HG02852 (cell line): ENCODE results near the gene ADIRF.

ENCODE experiments used
- ATAC-seq: cut with Tn5 transposase; IDR thresholded peaks from one replicate; pipeline ENCODE4 v1.9.1; 2021; ENCODE audit warnings: mild to moderate bottlenecking, moderate library complexity; ENCODE audit not compliant: unreplicated experiment

Gene ADIRF

DNA sequence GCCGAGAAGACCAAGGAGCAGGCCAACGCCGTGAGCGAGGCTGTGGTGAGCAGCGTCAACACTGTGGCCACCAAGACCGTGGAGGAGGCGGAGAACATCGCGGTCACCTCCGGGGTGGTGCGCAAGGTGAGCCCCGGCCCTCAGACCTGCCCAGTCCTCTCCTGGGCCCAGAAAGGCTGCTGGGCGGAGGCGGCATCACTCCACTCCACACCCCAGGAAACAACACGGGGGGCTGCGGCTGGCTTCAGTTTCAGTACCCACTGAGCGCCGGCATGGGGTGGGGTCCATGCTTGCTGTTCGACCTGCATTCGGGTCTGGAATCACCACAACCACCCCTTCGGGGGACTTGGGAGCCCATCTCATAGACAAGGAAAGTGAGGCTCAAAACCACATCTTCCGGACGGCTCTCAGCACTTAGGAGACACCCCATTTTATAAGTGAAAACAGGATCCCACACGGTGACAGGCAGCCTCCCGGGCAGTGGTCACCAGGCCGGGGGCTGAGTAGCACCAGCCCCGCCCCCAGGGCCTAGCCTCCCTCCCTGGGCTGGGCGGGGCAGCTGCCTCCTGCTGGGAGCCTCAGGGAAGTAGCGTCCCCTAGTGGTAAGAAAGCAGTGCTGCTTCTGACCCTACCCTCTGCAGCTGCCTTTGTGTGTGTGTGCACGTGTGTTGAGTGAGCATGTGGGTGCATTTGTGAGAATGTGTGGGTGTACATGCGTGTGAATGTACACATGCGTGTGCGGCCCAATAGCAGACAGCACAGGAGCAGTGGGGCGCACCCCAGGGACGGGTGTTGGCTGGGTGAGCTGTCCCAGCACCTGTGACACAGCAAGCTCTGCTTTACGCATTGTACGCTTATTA, 8.0 kb upstream of the ADIRF start:
- peak; percentile 72 for ATAC-seq

DNA sequence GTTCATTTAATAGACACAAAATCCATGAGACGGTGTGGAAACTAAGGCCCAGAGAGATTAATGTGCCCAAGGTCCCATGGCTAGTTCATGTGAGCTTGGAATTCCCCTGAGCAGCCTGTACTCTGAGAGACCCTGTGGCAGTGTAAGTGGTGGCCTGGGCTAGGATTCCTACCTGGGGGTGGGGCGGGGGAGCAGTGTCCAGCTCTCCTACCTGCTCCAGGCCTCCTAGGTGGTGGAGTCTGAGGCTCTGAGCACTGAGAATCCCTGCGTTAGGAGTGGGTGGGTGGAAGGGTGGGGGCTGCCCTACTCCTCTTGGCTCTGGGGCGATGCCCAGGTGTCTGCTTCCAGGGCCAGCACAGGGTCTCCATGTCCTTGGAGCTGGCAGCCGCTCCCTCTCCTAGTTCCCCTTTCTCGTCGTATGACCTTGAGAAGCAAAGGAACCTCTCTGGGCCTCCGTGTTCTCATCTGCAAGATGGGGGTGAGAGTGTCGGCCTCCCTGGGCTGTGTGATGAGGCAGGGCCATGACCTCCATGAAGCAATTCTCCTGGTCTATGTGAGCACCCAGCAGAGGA, 7.3 kb upstream of the ADIRF start:
- ATAC-seq = no peak

DNA sequence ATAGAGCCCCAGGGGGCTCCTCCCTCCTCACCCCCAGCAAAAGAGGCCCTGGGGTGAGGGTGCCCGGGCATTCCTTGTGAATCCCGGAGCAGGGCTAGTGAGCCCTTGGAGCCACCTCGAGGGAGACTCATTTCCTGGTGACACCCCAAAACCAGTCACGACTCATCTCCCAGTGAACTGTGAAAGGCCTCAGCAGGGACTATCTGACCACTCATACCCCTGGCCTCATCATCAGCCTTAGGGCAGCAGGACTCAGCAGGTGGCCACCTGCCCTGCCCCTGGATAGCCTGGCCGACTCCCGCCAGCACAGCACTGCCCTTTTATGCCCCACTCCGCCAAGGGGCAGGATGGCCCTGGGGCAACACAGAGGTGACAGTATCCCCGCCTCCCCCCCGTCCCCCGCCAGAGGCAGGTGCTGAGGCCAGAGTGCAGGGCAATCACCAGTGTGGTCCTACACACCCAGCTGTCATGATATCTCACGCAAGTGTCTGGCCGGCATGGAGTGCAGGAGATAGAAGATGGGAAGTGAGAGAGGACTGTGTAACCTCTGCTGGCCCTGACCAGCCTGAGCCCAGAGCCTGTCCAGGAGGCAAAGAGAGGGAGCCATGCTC, 6.7 kb upstream of the ADIRF start:
- ATAC-seq = no peak

DNA sequence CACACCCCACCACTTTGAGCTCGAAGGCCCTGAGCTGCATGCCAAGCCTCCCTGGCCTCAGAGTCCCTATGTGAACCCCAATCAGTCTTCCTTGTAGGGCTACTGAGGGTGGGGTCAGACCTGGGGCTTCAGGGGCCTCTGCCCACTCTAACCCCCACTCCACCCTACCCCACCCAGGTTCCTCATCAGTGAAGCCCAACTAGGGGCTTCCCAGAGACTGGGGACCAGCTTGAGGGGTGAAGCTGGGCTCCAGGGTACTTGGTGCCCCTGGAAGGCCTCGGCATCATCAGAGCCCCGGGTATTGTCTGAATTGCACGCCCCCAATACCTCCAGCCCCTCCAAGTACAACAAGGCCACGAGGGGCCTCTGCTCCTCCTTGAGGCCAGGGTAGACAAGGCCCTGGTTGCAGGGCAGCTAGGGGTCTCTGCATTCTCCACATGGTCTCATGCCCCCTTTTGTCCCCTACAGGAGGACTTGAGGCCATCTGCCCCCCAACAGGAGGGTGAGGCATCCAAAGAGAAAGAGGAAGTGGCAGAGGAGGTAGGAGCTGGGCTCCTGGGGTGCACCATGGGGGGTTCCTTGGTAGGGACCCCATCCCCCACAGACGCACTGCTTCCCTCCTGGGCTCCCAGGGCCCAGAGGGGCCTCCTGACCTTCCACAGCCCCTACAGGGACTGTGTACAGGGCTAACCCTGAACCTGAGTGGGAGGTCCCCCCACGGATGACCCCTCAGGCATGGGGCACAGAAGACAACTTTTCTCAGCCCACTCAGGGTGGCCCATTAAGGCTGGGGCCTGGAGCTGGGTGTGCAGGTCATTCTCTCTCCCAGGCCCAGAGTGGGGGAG, 5.9 kb upstream of the ADIRF start:
- no peak for ATAC-seq

- ATAC-seq = no peak
Observed at GRCh38 chr10:86962981-86963310, 5.3 kb upstream of the ADIRF start.

DNA sequence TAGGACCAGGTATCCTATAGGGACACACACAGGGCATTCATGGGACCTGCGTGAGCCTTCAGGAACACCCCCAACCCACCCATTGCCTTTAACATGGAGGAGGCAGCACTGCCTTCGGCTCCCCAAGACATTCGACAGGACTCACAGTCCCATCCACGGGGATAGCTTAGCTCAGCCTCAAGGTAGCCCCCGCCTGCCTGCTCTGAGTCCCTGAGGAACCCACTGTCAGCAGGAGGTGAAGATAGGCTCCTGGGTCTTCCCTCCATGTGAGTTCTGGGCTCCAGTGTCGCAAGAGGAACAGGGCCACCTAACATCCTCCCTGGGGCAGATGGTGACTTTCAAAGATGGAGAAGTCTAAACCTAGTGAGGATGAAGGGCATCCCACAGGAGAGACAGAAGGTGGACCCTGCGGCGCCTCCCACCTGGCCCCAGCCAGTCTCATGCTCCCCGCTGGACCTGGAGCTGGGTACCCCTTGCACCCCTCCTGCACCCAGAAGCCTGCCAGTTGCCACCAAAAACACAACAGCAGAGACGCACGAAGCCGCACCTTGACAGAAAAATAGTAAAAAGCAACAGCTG, 4.9 kb upstream of the ADIRF start:
- ATAC-seq = no peak

GRCh38 chr10:86964061-86964846, 4.0 kb upstream of the ADIRF start:
- no peak for ATAC-seq

- ATAC-seq = no peak
Observed at GRCh38 chr10:86964847-86965190, 3.5 kb upstream of the ADIRF start.

- ATAC-seq = no peak
Observed at GRCh38 chr10:86965986-86966654, 2.2 kb upstream of the ADIRF start.

- ATAC-seq = no peak
Observed at GRCh38 chr10:86967481-86967941, 771 bp upstream of the ADIRF start.

GRCh38 chr10:86968994-86969355, 693 bp downstream of the ADIRF start:
- ATAC-seq = no peak

DNA sequence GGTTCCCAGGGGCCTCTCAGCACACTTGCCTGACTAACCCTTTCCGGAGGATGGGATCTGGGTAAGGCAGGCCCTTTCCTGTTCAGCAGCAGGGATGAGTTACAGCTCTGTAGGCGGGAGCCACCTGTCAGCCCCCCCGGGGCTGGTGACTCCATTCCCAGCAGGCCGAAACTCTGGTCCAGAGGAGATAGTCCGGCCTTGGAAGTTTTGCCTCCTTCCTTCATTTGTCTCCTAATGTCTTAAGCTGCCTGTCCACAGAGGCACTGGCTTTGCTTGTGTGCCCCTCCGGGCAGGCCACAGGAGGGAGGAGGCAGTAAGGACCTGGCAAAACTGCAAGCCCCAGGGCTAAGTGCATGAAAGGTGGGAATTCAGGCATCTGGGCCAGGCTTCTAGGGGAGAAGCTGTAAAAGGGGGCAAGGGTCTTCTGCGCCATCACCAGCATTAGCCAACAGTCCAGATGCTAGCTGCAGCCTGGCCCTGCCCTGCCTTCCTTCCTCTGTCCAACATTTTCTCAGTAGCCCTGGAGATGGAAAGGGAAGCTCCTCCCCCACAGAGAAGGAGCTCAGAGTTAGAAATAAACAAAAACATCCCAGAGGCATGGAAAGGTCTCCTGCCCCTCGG, 1.2 kb downstream of the ADIRF start:
- ATAC-seq = no peak

DNA sequence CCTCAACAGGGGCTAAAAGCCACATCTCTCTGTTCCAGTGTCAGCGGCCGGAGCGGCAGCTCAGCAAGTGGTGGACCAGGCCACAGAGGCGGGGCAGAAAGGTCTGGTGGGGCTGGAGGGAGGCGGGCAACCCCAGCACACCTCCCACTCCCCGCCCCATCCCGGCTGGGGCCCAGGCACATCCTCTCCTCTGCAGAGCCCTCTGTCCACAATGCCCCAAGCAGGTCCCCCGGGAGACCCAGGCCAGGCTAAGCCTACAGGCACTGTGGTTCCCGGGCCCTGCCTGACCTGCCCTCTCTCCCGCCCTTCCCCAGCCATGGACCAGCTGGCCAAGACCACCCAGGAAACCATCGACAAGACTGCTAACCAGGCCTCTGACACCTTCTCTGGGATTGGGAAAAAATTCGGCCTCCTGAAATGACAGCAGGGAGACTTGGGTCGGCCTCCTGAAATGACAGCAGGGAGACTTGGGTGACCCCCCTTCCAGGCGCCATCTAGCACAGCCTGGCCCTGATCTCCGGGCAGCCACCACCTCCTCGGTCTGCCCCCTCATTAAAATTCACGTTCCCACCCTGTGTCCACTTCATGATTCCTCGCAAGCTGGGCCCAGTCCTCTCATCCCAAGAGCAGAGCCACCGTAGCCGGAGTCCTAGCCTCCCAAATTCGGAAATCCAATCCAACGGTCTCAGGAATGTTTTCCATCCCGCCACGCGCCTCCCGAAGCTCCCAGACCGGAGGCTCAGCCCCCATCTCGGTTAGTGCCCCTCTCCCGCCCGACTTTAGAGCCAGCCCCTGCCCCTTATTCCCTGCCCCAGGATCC, 2.1 kb downstream of the ADIRF start:
- ATAC-seq = no peak

DNA sequence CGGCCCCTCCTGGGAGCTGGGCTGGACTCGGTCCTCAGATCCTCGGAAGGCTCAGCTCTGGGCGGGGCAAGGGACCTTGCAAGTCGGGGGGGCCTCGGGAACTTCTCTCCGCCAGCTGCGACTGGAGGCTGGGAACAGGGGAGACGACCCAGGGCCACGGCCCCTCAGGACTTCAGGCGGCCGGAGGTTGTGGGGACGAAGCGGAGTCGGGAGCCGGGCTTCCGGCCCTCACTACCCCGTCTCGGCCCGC, 2.6 kb downstream of the ADIRF start:
- ATAC-seq = no peak

- ATAC-seq = peak; percentile 74
Observed at GRCh38 chr10:86971232-86971991, 3.1 kb downstream of the ADIRF start.

GRCh38 chr10:86972613-86973380, 4.5 kb downstream of the ADIRF start:
- no peak for ATAC-seq

GRCh38 chr10:86974484-86974883, 6.2 kb downstream of the ADIRF start:
- no peak for ATAC-seq
